Neuronal stem cell (in vitro differentiated cells): ENCODE results near the gene PDE2A.

Experiments
- DNase-seq: peaks from one replicate; pipeline ENCODE4 v3.0.0-alpha.2; 2013; ENCODE audit warnings: low spot score
- H2AFZ ChIP-seq: one replicate; pipeline ENCODE4 v1.6.1; 2013; ENCODE audit warnings: mild to moderate bottlenecking, low read length, inconsistent platforms
- H2AK5ac ChIP-seq: 2 replicates; pipeline ENCODE4 v1.6.1; 2013; ENCODE audit warnings: low read depth, mild to moderate bottlenecking, inconsistent platforms, low read length, moderate library complexity, mixed read lengths
- H2BK120ac ChIP-seq: 2 replicates; pipeline ENCODE4 v1.6.1; 2013; ENCODE audit warnings: low read depth, mild to moderate bottlenecking, inconsistent platforms, low read length, moderate library complexity, mixed read lengths
- H2BK12ac ChIP-seq: one replicate; pipeline ENCODE4 v1.6.1; 2013; ENCODE audit warnings: low read length, inconsistent platforms
- H2BK15ac ChIP-seq: 2 replicates; pipeline ENCODE4 v1.6.1; 2013; ENCODE audit warnings: mild to moderate bottlenecking, low read length, inconsistent platforms, mixed read lengths
- H2BK5ac ChIP-seq: one replicate; pipeline ENCODE4 v1.6.1; 2013; ENCODE audit warnings: inconsistent platforms, mild to moderate bottlenecking, low read length, moderate library complexity
- H3K14ac ChIP-seq: one replicate; pipeline ENCODE4 v1.6.1; 2013; ENCODE audit warnings: low read length, inconsistent platforms
- H3K18ac ChIP-seq: 2 replicates; pipeline ENCODE4 v1.6.1; 2013; ENCODE audit warnings: low read length, inconsistent platforms
- H3K23ac ChIP-seq: 2 replicates; pipeline ENCODE4 v1.6.1; 2013; ENCODE audit warnings: low read depth, mild to moderate bottlenecking, mixed read lengths, low read length, inconsistent platforms; ENCODE audit not compliant: poor library complexity
- H3K27ac ChIP-seq: replicated peaks from 3 replicates; pipeline ENCODE4 v1.5.1; 2013; ENCODE audit warnings: low read length, inconsistent platforms
- H3K27me3 ChIP-seq, 3 experiments: 2 replicates each; pipeline ENCODE4 v1.6.1; 2013; ENCODE audit warnings: low read length in 3 of 3, mild to moderate bottlenecking in 2 of 3, inconsistent platforms in 1 of 3, low read depth in 1 of 3, mixed read lengths in 1 of 3, moderate library complexity in 1 of 3; ENCODE audit not compliant: control insufficient read depth in 3 of 3, insufficient read depth in 3 of 3
- H3K36me3 ChIP-seq, 2 donors: replicated peaks in 1 of 2; 2 replicates each; pipeline ENCODE4 v1.6.1; 2013; ENCODE audit warnings: low read length in 2 of 2; ENCODE audit not compliant: control insufficient read depth in 2 of 2, insufficient read depth in 2 of 2
- H3K4ac ChIP-seq: 2 replicates; pipeline ENCODE4 v1.6.1; 2013; ENCODE audit warnings: inconsistent platforms, mild to moderate bottlenecking, low read length, moderate library complexity
- H3K4me1 ChIP-seq, 2 donors: 1 replicate in 1 of 2; 2 replicates in 1 of 2; pipeline ENCODE4 v1.6.1; 2013; ENCODE audit warnings: low read length in 2 of 2, low read depth in 1 of 2; ENCODE audit not compliant: control insufficient read depth in 2 of 2, insufficient read depth in 1 of 2
- H3K4me2 ChIP-seq: one replicate; pipeline ENCODE4 v1.6.1; 2013; ENCODE audit warnings: mild to moderate bottlenecking, low read length, inconsistent platforms; ENCODE audit not compliant: insufficient read depth, poor library complexity, severe bottlenecking
- H3K4me3 ChIP-seq, 2 donors: 2 replicates each; pipeline ENCODE4 v1.5.1; 2013; ENCODE audit warnings: low read length in 2 of 2, mild to moderate bottlenecking in 2 of 2, inconsistent platforms in 1 of 2, moderate library complexity in 1 of 2
- H3K79me1 ChIP-seq: one replicate; pipeline ENCODE4 v1.6.1; 2013; ENCODE audit warnings: low read depth, mild to moderate bottlenecking, inconsistent platforms, low read length, moderate library complexity
- H3K9ac ChIP-seq: one replicate; pipeline ENCODE4 v1.6.1; 2013; ENCODE audit warnings: mild to moderate bottlenecking, low read depth, low read length, inconsistent platforms; ENCODE audit not compliant: poor library complexity
- H3K9me3 ChIP-seq, 2 donors: replicated peaks in 1 of 2; 2 replicates each; pipeline versions ENCODE3 to v1.6.1; 2013; ENCODE audit warnings: low read length in 2 of 2, mild to moderate bottlenecking in 2 of 2, inconsistent platforms in 1 of 2, low read depth in 1 of 2, mixed read lengths in 1 of 2, moderate library complexity in 1 of 2; ENCODE audit not compliant: control insufficient read depth in 2 of 2, insufficient read depth in 1 of 2
- H4K8ac ChIP-seq: one replicate; pipeline ENCODE4 v1.6.1; 2013; ENCODE audit warnings: low read depth, mild to moderate bottlenecking, inconsistent platforms, low read length, moderate library complexity
- H4K91ac ChIP-seq: one replicate; pipeline ENCODE4 v1.6.1; 2013; ENCODE audit warnings: low read length, low read depth, mild to moderate bottlenecking, inconsistent platforms; ENCODE audit not compliant: poor library complexity
- WGBS, 2 donors: extraction: QIAGEN DNeasy Blood & Tissue Kit; methylation state at CpG; one replicate each; pipeline ENCODE4 v1.1.7; 2013; ENCODE audit warnings: missing lambda C conversion rate in 2 of 2, mixed read lengths in 1 of 2; ENCODE audit not compliant: insufficient read length in 2 of 2, insufficient replicate concordance in 1 of 2; ENCODE audit errors: extremely low coverage in 2 of 2; 5-methylcytosine and 5-hydroxymethylcytosine counted together

PDE2A gene

GRCh38 chr11:72576661-72577060, 97.6 kb downstream of the PDE2A start:
- peaks cover 2 to 3% of the 10 kb centered on the region in 2 donors for H3K4me1 ChIP-seq
- no peak overlapping the region for H4K8ac ChIP-seq
- no peak overlapping the region for H2AFZ ChIP-seq
- no peak overlapping the region for H2BK12ac ChIP-seq
- H3K27me3 ChIP-seq = peaks cover 0 to 13% (median 5%) of the 10 kb centered on the region in 3 experiments
- no peak overlapping the region for H3K4ac ChIP-seq
- H3K36me3 ChIP-seq = no peaks in the 10 kb centered on the region
- no peaks in the 10 kb centered on the region for H3K79me1 ChIP-seq
- H2BK120ac ChIP-seq = no peak overlapping the region
- H3K14ac ChIP-seq = no peak overlapping the region
- peak overlapping the region; percentile 53 for H3K18ac ChIP-seq
- no peak overlapping the region for H3K9ac ChIP-seq
- no peak overlapping the region for H4K91ac ChIP-seq
- H3K9me3 ChIP-seq = no peaks in the 10 kb centered on the region
- H2BK15ac ChIP-seq = no peak overlapping the region
- no CpG with 5 or more reads among the region's 6 CpGs for WGBS, 2 donors
- peak overlapping the region; percentile 85 for H2AK5ac ChIP-seq
- no peak overlapping the region for H3K27ac ChIP-seq
- H3K4me2 ChIP-seq = no peak overlapping the region
- no peak overlapping the region for H2BK5ac ChIP-seq
- no peak overlapping the region for H3K4me3 ChIP-seq
- H3K23ac ChIP-seq = no peak overlapping the region
- DNase-seq = no peak

- H3K9ac ChIP-seq = no peak overlapping the region
- DNase-seq = no peak
Observed at GRCh38 chr11:72576243-72576595, 98.0 kb downstream of the PDE2A start.

GRCh38 chr11:72575533-72576242, 98.5 kb downstream of the PDE2A start:
- Histone ChIP-seq H3K4me2 (no peak overlapping the region), H3K18ac (peak overlapping the region; percentile 11), H3K9me3 (no peaks in the 10 kb centered on the region), H3K36me3 (no peaks in the 10 kb centered on the region), H3K9ac (no peak overlapping the region), H3K79me1 (no peaks in the 10 kb centered on the region), H3K4ac (no peak overlapping the region), H2BK5ac (no peak overlapping the region), H2AFZ (no peak overlapping the region), H3K4me1 (peaks cover 2 to 3% of the 10 kb centered on the region in 2 donors), H2AK5ac (peak overlapping the region; percentile 85), H3K23ac (peak overlapping the region; percentile 8), H2BK15ac (peak overlapping the region; percentile 43), H3K14ac (no peak overlapping the region), H2BK120ac (no peak overlapping the region), H2BK12ac (no peak overlapping the region), H3K27me3 (peaks cover 0 to 9% (median 3%) of the 10 kb centered on the region in 3 experiments), H3K4me3 (no peak overlapping the region), H3K27ac (no peak overlapping the region), H4K91ac (no peak overlapping the region), H4K8ac (no peak overlapping the region)
- no CpG with 5 or more reads among the region's 14 CpGs for WGBS, 2 donors
- DNase-seq = no peak

More at GRCh38 chr11:72576243-72576595, 98.0 kb downstream of the PDE2A start:
- H2BK120ac ChIP-seq = no peak overlapping the region
- H3K4ac ChIP-seq = no peak overlapping the region
- no peak overlapping the region for H2AFZ ChIP-seq
- no CpG with 5 or more reads among the region's 5 CpGs for WGBS, 2 donors
- H3K9me3 ChIP-seq = no peaks in the 10 kb centered on the region
- no peak overlapping the region for H2BK12ac ChIP-seq
- H3K27me3 ChIP-seq = peaks cover 0 to 13% (median 3%) of the 10 kb centered on the region in 3 experiments
- no peak overlapping the region for H2BK5ac ChIP-seq
- no peaks in the 10 kb centered on the region for H3K79me1 ChIP-seq
- peaks cover 2 to 3% of the 10 kb centered on the region in 2 donors for H3K4me1 ChIP-seq
- no peak overlapping the region for H3K23ac ChIP-seq
- no peaks in the 10 kb centered on the region for H3K36me3 ChIP-seq
- no peak overlapping the region for H3K4me3 ChIP-seq
- no peak overlapping the region for H3K14ac ChIP-seq
- H3K4me2 ChIP-seq = no peak overlapping the region
- no peak overlapping the region for H4K91ac ChIP-seq
- peak overlapping the region; percentile 85 for H2AK5ac ChIP-seq
- peak overlapping the region; percentile 55 for H3K18ac ChIP-seq
- no peak overlapping the region for H3K27ac ChIP-seq
- no peak overlapping the region for H4K8ac ChIP-seq
- no peak overlapping the region for H2BK15ac ChIP-seq

GRCh38 chr11:72574548-72575460, 99.4 kb downstream of the PDE2A start:
- Histone ChIP-seq H2AK5ac (no peak overlapping the region), H4K91ac (no peak overlapping the region), H2BK15ac (no peak overlapping the region), H4K8ac (no peak overlapping the region), H2AFZ (no peak overlapping the region), H3K4me2 (no peak overlapping the region), H3K36me3 (no peaks in the 10 kb centered on the region), H3K14ac (no peak overlapping the region), H3K9ac (no peak overlapping the region), H3K4ac (no peak overlapping the region), H2BK120ac (no peak overlapping the region), H3K18ac (no peak overlapping the region), H3K4me1 (peaks cover 2 to 3% of the 10 kb centered on the region in 2 donors), H3K79me1 (no peaks in the 10 kb centered on the region), H3K27ac (no peak overlapping the region), H2BK5ac (no peak overlapping the region), H3K23ac (no peak overlapping the region), H3K4me3 (no peak overlapping the region), H3K27me3 (peaks cover 0 to 15% (median 3%) of the 10 kb centered on the region in 3 experiments), H3K9me3 (no peaks in the 10 kb centered on the region), H2BK12ac (no peak overlapping the region)
- DNase-seq = no peak
- WGBS, 2 donors = no CpG with 5 or more reads among the region's 8 CpGs
